ENCODE data around the gene GHR.

DNA sequence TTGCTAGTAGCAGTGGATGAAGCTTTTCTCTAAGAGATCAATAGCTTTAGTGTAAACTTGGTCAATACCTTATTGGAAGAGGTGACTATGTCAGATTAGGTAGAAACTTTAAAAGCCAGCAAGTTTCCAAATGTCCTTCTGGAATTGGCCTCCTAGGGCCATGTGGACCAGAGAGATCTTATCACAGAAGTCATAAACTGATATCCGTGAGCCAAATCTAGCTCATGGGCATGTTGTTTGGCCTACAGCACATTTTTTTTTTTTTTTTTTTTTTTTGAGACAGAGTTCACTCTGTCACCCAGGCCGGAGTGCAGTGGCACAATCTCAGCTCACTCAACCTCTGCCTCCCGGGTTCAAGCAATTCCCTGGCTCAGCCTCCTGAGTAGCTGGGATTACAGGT lies 175.9 kb downstream of the GHR start:
- TF ChIP-seq, protein P1, sequence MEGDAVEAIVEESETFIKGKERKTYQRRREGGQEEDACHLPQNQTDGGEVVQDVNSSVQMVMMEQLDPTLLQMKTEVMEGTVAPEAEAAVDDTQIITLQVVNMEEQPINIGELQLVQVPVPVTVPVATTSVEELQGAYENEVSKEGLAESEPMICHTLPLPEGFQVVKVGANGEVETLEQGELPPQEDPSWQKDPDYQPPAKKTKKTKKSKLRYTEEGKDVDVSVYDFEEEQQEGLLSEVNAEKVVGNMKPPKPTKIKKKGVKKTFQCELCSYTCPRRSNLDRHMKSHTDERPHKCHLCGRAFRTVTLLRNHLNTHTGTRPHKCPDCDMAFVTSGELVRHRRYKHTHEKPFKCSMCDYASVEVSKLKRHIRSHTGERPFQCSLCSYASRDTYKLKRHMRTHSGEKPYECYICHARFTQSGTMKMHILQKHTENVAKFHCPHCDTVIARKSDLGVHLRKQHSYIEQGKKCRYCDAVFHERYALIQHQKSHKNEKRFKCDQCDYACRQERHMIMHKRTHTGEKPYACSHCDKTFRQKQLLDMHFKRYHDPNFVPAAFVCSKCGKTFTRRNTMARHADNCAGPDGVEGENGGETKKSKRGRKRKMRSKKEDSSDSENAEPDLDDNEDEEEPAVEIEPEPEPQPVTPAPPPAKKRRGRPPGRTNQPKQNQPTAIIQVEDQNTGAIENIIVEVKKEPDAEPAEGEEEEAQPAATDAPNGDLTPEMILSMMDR (conservative IDR thresholded peaks at IDR 0.05 in 1 of 2, IDR thresholded peaks at IDR 0.05 in 1 of 2; ENCODE audit: extremely low read depth in 1 of 2, insufficient read depth in 1 of 2, low read depth in 1 of 2, low read length in 2 of 2): no peak
- no peak for TF ChIP-seq EZH2 (IDR thresholded peaks at IDR 0.05; ENCODE audit: borderline replicate concordance, low read length)

All from mammary epithelial cell (primary cell).